HS-5 (cell line): Measurements from ENCODE around the gene SORCS2.

ENCODE experiments used
- DNase-seq: peaks from one replicate; pipeline ENCODE4 v3.0.0-alpha.2; 2012; ENCODE audit warnings: low read depth

The SORCS2 gene

GRCh38 chr4:7326693-7327340, 134.5 kb downstream of the SORCS2 start:
- DNase-seq, result no peak

- no peak for DNase-seq
These were observed 135.1 kb downstream of the SORCS2 start for GRCh38 chr4:7327341-7327885.

- no peak for DNase-seq
These were observed 136.0 kb downstream of the SORCS2 start for GRCh38 chr4:7328162-7328912.

DNA sequence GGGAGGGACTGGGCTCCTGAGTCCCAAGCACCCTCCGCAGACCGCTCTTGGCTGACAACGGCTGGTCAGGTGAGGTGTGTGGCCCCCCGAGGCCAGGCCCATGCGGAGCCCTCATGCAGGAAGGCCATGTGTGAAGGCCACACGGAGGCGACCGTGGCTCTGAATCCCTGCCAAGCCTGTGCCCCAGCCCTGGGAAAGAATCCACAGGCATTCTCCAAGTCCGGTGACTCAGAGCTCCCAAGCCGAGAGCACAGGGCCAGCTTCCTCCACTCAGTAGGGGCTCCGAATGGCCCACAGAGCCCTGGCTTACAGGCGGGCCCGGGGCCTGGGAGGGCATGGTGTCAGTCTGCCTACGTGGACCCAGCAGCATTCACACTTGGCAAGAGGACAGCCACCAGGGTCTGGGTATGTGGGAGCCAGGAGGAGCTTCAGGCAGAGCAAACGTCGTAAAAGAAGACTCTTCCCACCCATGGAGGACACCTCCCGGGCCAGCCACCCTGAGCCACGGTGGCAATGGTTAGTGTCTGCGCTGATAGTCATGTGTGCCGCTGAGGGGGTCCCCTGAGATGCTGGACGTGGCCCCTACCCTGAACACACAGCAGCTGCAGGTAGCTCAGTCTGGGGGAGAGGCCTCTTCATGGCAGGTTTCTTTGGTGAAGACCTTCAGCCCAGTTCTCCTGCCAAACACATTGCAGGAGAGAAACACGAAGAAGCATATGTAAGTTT, 136.7 kb downstream of the SORCS2 start:
- DNase-seq, result peak; percentile 49

GRCh38 chr4:7330031-7330596, 137.8 kb downstream of the SORCS2 start:
- no peak for DNase-seq

DNA sequence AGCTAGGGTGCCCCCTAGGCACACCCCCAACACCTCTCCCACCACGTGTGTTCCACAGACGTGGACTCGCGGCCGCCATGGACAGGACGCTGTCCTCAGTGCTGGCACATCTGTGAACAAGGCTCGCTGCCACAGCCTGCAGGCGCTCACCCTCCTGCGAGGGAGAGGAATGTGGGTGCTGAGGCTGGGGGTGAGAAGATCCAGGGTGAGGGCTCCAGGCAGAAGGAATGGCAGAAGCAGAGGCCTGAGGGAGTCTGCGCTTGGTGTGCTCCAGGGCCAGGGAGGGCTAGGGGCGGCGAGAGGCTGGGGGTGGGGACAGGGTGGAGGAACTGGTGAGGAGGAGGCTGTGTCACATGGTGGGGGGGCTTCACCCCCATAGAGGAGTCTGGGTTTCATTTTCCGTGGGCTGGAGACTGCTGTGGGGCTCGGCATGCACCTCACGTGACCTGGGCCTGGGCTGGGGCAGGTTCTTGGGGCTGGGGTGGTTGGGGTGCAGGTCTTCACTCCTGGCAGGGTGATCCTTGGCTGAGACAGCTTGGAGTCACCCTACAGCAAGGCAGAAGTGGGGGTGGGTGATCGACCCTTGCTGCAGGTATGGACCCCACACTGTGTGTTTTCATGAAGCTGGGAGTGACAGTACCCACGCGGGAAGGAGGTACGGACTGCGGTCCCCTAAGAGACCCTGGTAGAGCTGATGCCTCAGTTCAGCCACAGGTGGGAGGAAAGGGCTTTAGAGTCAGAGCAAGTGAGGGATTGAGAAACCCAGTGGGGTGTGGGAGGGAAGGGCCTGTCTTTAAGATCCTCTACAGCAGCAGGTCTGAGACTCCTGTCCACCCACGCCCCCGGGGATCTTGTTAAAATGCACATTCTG, 138.7 kb downstream of the SORCS2 start:
- no peak for DNase-seq

DNA sequence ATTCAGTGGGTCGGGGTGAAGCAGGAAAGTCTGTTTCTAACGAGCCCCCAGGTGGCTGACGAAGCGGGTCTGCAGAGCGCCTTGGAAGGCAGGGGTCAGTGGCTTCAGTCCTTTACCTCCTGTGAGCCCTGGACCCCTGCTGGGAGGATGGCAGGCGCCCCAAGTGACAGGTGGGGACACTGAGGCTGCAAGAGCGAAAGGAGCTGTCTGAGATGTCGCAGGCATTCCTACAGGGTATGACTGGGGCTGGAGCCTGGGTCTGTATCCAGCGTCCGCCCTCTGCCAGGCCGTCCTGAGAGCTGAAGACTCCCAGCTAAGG, 139.3 kb downstream of the SORCS2 start:
- no peak for DNase-seq

DNA sequence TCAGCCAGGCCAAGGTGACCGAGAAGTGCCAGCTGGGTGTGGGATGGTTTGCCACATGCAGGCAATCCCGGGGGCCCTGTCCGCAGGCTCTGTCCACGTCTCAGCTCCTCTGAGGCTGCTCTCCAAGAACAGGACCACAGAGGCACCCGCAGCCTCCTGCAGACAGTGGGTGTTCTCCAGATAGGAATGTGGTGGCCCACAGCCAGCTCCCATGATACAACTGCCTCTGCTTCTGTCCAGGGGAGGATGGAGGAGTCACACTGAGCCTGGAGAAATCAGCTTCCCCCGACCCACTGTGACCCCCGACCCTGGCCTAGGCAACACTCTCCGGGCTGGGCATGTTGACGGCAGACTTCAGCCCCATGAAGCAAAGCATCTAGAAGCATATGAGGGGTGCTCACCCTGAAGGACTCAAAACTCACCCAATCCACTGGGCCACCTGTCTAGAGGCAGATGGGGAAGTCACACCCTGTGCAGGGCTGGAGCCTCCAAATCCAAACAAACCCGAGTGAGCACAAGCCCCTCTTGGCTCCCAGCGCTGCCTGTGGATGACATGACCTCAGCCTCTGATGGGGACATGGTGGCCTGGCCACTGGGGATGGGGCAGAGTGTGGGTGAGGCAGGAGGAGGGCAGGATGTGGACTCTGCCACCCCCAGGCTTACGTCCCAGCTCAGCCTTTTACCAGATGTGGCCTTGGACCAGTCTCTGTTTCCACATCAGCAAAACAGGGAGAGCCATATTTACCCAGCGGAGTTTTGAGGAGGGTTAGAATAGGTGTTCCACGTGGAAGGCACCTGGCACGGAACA, 140.1 kb downstream of the SORCS2 start:
- DNase-seq, result no peak

DNA sequence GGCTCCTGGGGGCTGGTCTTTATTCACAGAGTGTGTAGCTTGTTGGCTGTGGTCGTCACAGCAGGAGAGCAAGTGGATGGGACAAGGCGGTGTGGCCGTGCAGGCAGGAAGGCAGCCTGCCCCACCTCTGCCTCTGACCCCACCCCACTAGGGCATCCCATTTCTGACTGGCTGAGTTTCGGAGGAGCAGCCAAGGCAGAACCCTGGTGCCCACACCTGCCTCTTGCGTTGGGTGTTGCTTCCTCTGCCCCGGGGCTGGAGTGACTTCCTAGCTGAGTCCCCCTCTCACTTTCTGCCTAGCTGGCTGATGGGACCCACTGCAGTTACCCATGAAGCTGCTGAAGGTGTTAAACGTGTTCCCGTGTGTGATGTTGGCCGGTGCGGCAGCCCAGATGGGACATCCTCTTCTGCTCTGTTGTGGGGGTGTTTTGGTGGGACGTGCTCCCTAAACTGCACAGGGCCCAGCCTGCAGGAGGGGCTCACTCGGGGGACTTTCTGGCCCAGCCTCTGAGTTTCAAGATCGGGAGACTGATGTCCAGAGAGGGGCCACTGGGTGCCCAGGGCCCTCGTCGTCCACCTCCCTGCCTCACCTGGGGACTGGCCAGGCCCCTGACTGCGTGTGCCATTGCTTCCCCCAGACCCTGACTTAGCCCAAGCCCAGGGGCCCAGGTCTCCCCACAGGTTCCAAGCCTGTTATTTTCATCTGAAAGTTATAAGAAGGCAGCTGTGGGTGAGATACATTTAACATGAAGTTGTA, 140.9 kb downstream of the SORCS2 start:
- DNase-seq, result no peak

DNA sequence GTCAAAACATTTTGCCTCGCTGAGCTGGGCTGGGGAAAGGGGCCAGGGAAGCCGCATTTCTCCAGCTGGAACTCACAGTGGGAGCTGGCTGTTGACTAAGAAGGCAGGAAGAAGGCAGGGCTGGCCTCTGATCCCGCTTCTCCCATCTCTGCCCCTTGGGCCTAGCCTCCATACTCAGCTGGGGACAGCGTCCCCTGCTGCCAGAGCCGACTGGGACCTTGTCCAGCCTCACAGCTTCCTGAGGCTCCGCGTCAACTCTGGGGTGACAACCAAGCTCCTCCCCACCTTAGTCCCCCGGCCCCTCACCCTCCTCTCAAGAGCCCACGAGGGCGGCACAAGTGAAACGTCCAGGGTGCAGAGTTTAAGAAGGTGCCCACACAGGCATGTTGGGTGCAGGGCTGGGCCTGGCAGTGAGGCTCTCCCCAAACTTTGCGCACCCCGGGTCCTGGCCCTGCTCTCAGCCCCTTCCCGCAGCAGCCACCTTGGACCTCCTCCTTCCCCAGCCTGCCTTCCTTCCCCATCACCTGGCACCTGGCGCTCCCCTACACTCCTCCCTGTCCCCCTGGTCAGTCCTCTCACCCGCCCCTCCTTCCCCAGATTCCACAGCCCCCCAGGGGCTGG, 141.6 kb downstream of the SORCS2 start:
- no peak for DNase-seq

GRCh38 chr4:7334521-7335275, 142.4 kb downstream of the SORCS2 start:
- DNase-seq, result no peak

DNA sequence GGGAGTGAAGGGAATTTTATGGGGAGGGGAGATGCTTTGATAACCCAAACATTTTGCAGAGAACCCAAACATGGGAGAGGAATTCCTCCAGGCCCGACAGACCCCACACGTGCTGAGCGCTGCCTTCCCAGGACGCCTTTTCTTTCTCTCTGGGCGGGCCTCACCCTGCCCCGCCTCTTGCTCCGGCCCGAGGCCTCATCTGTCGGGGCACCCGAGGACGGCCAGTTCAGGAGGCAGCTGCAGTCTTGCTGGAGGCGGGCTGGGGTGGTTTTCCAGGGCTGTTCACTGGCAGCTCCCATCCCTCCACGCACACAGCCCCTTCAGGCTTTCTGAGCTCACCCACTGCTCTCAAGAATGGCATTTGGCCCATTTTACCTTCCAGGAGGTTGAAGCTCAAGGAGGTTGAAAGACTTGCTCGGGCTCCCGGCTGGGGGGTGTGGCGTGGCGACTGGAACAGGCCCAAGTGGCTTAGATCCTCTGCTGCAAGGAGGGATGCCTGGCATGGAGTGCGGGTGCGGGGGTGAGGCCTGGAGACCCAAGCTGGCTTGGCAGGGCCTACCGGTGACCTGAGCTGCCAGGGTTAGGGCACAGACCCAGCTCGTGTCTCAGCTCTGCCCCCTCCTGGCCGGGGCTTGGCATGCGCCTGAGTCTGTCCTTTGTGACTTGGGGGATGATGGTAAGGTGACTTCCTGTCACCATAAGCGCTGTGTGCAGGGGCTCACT, 143.2 kb downstream of the SORCS2 start:
- DNase-seq, result no peak

DNA sequence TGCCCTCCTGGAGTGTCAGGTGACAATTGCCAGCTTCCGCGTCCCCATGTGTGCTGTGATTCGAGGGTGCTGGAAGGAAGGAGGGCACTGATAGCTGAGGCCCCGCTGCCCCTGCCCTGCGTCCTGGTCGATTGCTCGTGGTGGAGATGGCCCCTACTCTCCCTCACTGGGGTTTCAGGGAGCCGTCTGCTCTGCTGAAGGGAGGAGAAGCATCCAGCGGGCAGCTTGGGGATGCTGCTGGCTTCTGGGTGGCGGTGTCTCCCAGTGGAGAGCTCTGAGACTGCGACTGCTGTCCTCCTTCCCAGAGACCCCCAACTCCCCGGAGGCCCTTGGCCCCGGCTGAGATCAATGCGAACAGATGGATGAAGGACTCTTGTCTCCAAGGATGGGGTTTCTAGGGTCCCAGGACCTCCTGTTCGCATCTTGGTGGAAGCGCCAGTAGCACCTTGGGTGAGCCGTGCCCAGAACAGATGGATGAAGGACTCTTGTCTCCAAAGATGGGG, 143.8 kb downstream of the SORCS2 start:
- no peak for DNase-seq

GRCh38 chr4:7336732-7337131, 144.4 kb downstream of the SORCS2 start:
- no peak for DNase-seq

DNA sequence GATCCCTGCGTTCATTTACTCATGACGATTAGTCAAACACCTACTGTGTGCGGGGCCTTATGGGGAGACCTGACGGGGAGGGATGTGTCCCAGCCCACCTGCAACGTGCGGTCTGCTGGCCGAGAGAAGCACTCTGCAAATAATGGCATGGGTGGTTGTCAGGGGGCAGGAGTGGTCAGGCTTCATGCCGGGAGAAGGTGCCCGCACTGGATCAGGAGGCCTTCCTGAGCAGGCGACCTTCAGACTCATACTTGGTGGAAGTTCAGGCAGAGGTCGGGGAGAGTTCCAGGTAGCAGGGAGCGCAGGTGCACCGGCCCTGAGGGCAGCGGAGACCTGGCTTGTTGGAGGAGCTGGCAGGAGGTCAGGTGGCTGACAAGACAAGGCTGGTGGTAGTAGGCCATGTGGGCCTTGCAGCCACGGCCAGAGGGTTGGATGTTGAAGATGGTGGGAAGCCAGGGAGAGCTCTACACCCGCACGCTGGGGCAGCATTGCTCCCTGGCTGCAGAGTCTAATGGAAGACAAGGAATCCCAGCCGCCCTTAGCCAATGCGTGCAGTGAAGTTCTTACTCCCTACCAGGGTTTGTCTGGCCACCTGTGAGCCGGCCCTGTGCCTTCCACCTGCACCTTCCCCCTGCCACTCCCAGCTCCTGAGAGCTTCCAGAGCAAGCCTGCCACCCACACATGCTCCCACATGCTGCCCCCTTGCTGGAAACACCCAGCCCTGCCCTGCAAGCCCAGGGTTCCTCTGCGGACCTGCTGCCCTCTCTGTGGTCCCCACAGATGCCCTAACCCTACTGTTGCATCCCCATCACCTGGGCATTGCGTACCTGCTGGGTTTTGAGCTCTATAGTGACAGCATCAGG, 145.1 kb downstream of the SORCS2 start:
- no peak for DNase-seq

- no peak for DNase-seq
These were observed 145.7 kb downstream of the SORCS2 start for GRCh38 chr4:7338059-7338452.
